Panc1 (cell line): ENCODE results near the gene IFNLR1. TPM values are rescaled to one million over a fixed set of nuclear protein-coding genes. Genes with fewer than 3 reads are reported as not detected.

Experiments used
- ATAC-seq: fragments of 200-7000 bp; cut with Tn5 transposase; 2 replicates; pipeline ENCODE4 v1.9.1; 2020; ENCODE audit warnings: mild to moderate bottlenecking, moderate library complexity
- BruUV-seq: library from RNA; stranded (reverse); fragments of 400-500 nt; replicated peaks from 2 replicates; lab custom pipeline; 2021; lab: Mats Ljungman, UMichigan
- CTCF ChIA-PET: fragments of 300-600 bp; sonication (Branson Sonifier 250); formaldehyde crosslinking; loops from one replicate; lab custom pipeline; 2022; ENCODE audit warnings: antibody characterized with exemption; lab: Charles Lee
- POLR2A ChIA-PET: fragments of 300-600 bp; sonication (Branson Sonifier 250); formaldehyde crosslinking; loops from one replicate; lab custom pipeline; 2022; ENCODE audit warnings: antibody characterized with exemption; lab: Charles Lee
- DNase-seq: peaks from one replicate; pipeline ENCODE4 v3.0.0-alpha.2; 2010; ENCODE audit warnings: low read depth, low spot score
- H3K27ac ChIP-seq: 2 replicates; pipeline ENCODE4 v1.5.1; 2011; ENCODE audit warnings: mild to moderate bottlenecking, low read length, inconsistent platforms
- H3K27me3 ChIP-seq: fragments of 200-500 bp; sonication (Bioruptor generic); 2 replicates; pipeline ENCODE4 v1.6.0; 2014; ENCODE audit warnings: low read length, inconsistent platforms; ENCODE audit not compliant: control insufficient read depth, insufficient read depth
- H3K36me3 ChIP-seq: fragments of 200-500 bp; sonication (Bioruptor generic); 2 replicates; pipeline ENCODE4 v1.5.1; 2014; ENCODE audit warnings: inconsistent platforms, mild to moderate bottlenecking, low read length, moderate library complexity; ENCODE audit not compliant: control insufficient read depth, insufficient read depth
- H3K4me1 ChIP-seq: 2 replicates; pipeline ENCODE4 v1.5.1; 2011; ENCODE audit warnings: inconsistent platforms, mild to moderate bottlenecking, low read length, moderate library complexity; ENCODE audit not compliant: control insufficient read depth, insufficient read depth
- H3K4me3 ChIP-seq, 2 experiments: 2 replicates each; pipeline ENCODE4 v1.5.1; 2011 to 2012; ENCODE audit warnings: low read depth in 2 of 2, low read length in 2 of 2, mild to moderate bottlenecking in 2 of 2, inconsistent platforms in 1 of 2, moderate library complexity in 1 of 2
- H3K9me3 ChIP-seq: fragments of 200-500 bp; sonication (Bioruptor generic); 2 replicates; pipeline ENCODE4 v1.5.1; 2014; ENCODE audit warnings: low read depth, mild to moderate bottlenecking, inconsistent platforms, low read length, moderate library complexity; ENCODE audit not compliant: control insufficient read depth, insufficient read depth
- POLR2AphosphoS5 ChIP-seq: IDR thresholded peaks from 2 replicates; pipeline ENCODE4 v1.6.1; 2012; ENCODE audit warnings: mild to moderate bottlenecking, low read depth, low read length, moderate library complexity
- SIN3A ChIP-seq: IDR thresholded peaks from 2 replicates; pipeline ENCODE4 v1.6.1; 2012; ENCODE audit warnings: low read depth, mild to moderate bottlenecking, low read length, moderate library complexity, borderline replicate concordance; ENCODE audit not compliant: insufficient read depth
- TCF7L2 ChIP-seq: IDR thresholded peaks from 2 replicates; pipeline ENCODE4 v1.6.1; 2011; ENCODE audit warnings: mild to moderate bottlenecking, low read depth, low read length, inconsistent platforms
- in situ Hi-C: cut with HindIII; loops from 2 replicates; pipeline ENCODE4 v1.10.0; 2016; ENCODE audit warnings: low sequenced_read_pairs, low pct_unique_long_range_greater_than_20kb
- intact Hi-C: fragments of 100-400 bp; cut with micrococcal nuclease; formaldehyde crosslinking; loops from one replicate; pipeline ENCODE4 v1.10.0; 2022; ENCODE audit not compliant: unreplicated experiment
- total RNA-seq: library from RNA; stranded (reverse); gene quantifications from one replicate; pipeline ENCODE4 v1.2.1, GENCODE V29; 2021; ENCODE audit not compliant: unreplicated experiment
- TF ChIP-seq, protein P1 (sequence below), 2 experiments: IDR thresholded peaks; 2 replicates each; pipeline ENCODE4 v1.6.1; 2011 to 2012; ENCODE audit warnings: low read depth in 2 of 2, control low read depth in 1 of 2, low read length in 1 of 2, mild to moderate bottlenecking in 1 of 2, moderate library complexity in 1 of 2; ENCODE audit not compliant: insufficient read depth in 1 of 2
- TF ChIP-seq, protein P2 (sequence below): fragments of 450-650 bp; IDR thresholded peaks from 2 replicates; pipeline ENCODE4 v1.5.1; 2017; ENCODE audit warnings: mild to moderate bottlenecking

Gene IFNLR1
- total RNA-seq, 1 experiment from 2014 or later, result 1.0 TPM

DNA sequence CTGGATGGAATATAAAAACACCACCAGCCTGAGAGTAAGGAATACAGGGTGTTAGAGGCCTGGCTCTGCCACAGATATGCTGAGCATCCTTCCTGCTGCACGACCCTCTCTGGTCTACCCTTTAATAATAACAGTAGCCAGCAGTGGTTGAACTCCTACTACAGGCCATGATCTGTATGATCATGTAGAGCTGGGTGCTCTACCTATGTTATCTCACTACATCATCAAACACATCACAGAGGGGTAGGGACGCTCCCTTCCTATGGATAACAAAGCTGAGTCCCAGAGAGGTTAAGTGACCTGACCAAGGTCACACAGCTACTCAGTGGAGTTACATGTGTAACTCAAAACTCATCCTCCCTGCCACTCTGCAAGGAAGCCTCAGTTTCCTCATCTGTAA is 62.1 kb downstream of the IFNLR1 start:
- ChIA-PET CTCF (interaction anchor here (2.0 kb wide), 1 partner anchor 25 kb away, joined by 4 read pairs; no protein-coding TSS in a partner anchor), POLR2A (no interaction called here)
- intact Hi-C loops, result no loop called here
- DNase-seq, result no peak
- in situ Hi-C loops, result no loop called here
- TF ChIP-seq SIN3A, result no peak
- no peak for TF ChIP-seq POLR2AphosphoS5
- TF ChIP-seq, protein P1, sequence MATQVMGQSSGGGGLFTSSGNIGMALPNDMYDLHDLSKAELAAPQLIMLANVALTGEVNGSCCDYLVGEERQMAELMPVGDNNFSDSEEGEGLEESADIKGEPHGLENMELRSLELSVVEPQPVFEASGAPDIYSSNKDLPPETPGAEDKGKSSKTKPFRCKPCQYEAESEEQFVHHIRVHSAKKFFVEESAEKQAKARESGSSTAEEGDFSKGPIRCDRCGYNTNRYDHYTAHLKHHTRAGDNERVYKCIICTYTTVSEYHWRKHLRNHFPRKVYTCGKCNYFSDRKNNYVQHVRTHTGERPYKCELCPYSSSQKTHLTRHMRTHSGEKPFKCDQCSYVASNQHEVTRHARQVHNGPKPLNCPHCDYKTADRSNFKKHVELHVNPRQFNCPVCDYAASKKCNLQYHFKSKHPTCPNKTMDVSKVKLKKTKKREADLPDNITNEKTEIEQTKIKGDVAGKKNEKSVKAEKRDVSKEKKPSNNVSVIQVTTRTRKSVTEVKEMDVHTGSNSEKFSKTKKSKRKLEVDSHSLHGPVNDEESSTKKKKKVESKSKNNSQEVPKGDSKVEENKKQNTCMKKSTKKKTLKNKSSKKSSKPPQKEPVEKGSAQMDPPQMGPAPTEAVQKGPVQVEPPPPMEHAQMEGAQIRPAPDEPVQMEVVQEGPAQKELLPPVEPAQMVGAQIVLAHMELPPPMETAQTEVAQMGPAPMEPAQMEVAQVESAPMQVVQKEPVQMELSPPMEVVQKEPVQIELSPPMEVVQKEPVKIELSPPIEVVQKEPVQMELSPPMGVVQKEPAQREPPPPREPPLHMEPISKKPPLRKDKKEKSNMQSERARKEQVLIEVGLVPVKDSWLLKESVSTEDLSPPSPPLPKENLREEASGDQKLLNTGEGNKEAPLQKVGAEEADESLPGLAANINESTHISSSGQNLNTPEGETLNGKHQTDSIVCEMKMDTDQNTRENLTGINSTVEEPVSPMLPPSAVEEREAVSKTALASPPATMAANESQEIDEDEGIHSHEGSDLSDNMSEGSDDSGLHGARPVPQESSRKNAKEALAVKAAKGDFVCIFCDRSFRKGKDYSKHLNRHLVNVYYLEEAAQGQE (IDR thresholded peaks at IDR 0.05; ENCODE audit: insufficient read depth in 1 of 2, low read depth in 2 of 2, low read length in 1 of 2), result no peak
- TF ChIP-seq TCF7L2, result no peak
- TF ChIP-seq, protein P2, sequence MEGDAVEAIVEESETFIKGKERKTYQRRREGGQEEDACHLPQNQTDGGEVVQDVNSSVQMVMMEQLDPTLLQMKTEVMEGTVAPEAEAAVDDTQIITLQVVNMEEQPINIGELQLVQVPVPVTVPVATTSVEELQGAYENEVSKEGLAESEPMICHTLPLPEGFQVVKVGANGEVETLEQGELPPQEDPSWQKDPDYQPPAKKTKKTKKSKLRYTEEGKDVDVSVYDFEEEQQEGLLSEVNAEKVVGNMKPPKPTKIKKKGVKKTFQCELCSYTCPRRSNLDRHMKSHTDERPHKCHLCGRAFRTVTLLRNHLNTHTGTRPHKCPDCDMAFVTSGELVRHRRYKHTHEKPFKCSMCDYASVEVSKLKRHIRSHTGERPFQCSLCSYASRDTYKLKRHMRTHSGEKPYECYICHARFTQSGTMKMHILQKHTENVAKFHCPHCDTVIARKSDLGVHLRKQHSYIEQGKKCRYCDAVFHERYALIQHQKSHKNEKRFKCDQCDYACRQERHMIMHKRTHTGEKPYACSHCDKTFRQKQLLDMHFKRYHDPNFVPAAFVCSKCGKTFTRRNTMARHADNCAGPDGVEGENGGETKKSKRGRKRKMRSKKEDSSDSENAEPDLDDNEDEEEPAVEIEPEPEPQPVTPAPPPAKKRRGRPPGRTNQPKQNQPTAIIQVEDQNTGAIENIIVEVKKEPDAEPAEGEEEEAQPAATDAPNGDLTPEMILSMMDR, result no peak
- no peak for ATAC-seq
- H3K4me1 ChIP-seq, result no peaks in the 10 kb centered on the region; the same call in 1 of the 2 replicates
- no peak overlapping the region for H3K27ac ChIP-seq
- H3K4me3 ChIP-seq, result no peak overlapping the region
- no peaks in the 10 kb centered on the region; the same call in 1 of the 2 replicates for H3K9me3 ChIP-seq
- H3K27me3 ChIP-seq, result no peaks in the 10 kb centered on the region
- H3K36me3 ChIP-seq, result no peaks in the 10 kb centered on the region
- BruUV-seq, result no TSS peak

DNA sequence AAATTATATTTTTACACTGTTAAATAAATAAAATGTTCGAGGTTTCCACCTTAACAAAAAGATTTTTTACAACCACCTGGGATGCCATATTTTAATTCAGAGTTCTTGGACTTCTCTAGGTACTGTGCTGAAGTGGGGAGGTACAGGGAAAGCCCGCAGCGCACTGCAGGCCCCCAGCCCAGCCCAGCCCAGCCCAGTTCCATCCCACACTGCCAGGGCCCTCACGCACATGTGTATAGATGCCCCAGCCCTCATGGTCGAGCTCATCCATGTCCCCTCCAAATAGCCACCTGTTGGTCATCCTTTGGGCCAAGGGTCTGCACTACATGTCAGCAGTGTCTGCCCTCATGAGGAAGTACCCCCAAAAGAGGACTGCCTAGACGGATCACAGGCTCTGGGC is 63.5 kb downstream of the IFNLR1 start:
- DNase-seq (no peak), ATAC-seq (no peak)
- BruUV-seq, result no TSS peak
- H3K4me3 ChIP-seq, result no peak overlapping the region
- H3K27me3 ChIP-seq, result no peaks in the 10 kb centered on the region
- intact Hi-C loops (no loop called here), in situ Hi-C loops (no loop called here)
- ChIA-PET CTCF (no interaction called here), POLR2A (no interaction called here)
- H3K9me3 ChIP-seq, result no peaks in the 10 kb centered on the region
- H3K4me1 ChIP-seq, result no peaks in the 10 kb centered on the region; the same call in 1 of the 2 replicates
- TF ChIP-seq, protein P2, result no peak
- TF ChIP-seq SIN3A (no peak), TCF7L2 (no peak), POLR2AphosphoS5 (no peak)
- TF ChIP-seq, protein P1 (IDR thresholded peaks at IDR 0.05; ENCODE audit: insufficient read depth in 1 of 2, low read depth in 2 of 2, low read length in 1 of 2), result no peak
- H3K27ac ChIP-seq, result no peak overlapping the region
- no peaks in the 10 kb centered on the region for H3K36me3 ChIP-seq
